Measurements from ENCODE around the gene HIVEP1. TPM values are rescaled to one million over a fixed set of nuclear protein-coding genes. Genes with fewer than 3 reads are reported as not detected.

Gene HIVEP1
- total and polyA plus RNA-seq, 2 of the 13 experiments (the other 11 are each of a cell fraction or from before 2014, with no cell fraction given) = 7.4 to 9.9 TPM

DNA sequence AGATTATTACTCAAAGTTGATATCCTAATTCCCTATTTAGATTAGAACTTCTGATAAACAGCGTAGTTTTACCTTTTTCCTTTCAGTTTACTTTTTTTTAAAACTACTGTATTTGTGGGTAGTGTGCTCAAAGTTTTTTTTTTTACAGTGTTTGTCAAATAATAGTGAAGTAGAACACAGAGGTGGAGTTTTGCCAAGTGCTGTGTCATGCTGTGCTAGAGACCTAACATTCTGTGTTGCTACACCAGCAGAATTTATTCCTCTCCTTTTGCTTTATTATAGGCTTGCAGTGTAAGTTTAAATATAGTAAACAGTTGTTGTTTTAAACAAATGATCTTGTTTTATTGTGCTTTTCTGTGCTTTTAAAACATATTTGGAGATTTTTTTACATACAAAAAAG, 125.4 kb downstream of the HIVEP1 start:
- Histone ChIP-seq H3K4me3 (replicated peaks in 1 of 3; ENCODE audit: insufficient read depth in 1 of 3, low read depth in 2 of 3, low read length in 3 of 3) (no peak overlapping the region), H2AFZ (ENCODE audit: low read length) (no peak overlapping the region), H3K4me1 (ENCODE audit: insufficient read depth, low read length) (peaks cover 14% of the 10 kb centered on the region), H3K36me3 (replicated peaks in 1 of 2; ENCODE audit: control insufficient read depth in 1 of 2, insufficient read depth in 2 of 2, low read length in 2 of 2) (peaks cover 7 to 10% of the 10 kb centered on the region in 2 experiments; a peak in 4 of 5 replicates), H3K27me3 (ENCODE audit: control insufficient read depth in 1 of 2, insufficient read depth in 2 of 2, low read length in 2 of 2) (no peaks in the 10 kb centered on the region), H3K9me3 (ENCODE audit: low read length) (no peaks in the 10 kb centered on the region), H3K79me2 (ENCODE audit: insufficient read depth, low read length) (no peaks in the 10 kb centered on the region), H4K20me1 (ENCODE audit: insufficient read depth, low read length) (no peaks in the 10 kb centered on the region), H3K4me2 (ENCODE audit: low read depth, low read length) (no peak overlapping the region), H3K9ac (ENCODE audit: insufficient read depth, low read depth, low read length) (no peak overlapping the region), H3K27ac (ENCODE audit: extremely low read length, insufficient read depth, low read length) (no peak overlapping the region)
- CTCF ChIA-PET (ENCODE audit: low intra/inter-chr PET ratio, low total read pairs) = no interaction called here
- 100% methylated on average over 1 of the region's 1 CpG for WGBS (ENCODE audit: low lambda C conversion rate)
- TF ChIP-seq TCF12 (IDR thresholded peaks at IDR 0.05) (no peak), TCF12 (CRISPR knock-in tag; IDR thresholded peaks at IDR 0.05) (no peak), NFE2L2 (IDR thresholded peaks at IDR 0.05; ENCODE audit: low read length) (peak; percentile 48; the same call in 1 of the 2 replicates), NFE2 (CRISPR knock-in tag; IDR thresholded peaks at IDR 0.05) (peak; percentile 79; the same call in 1 of the 2 replicates), SP140L (CRISPR knock-in tag; IDR thresholded peaks at IDR 0.05; ENCODE audit: borderline replicate concordance) (no peak), ZNF180 (CRISPR knock-in tag; IDR thresholded peaks at IDR 0.05; ENCODE audit: borderline replicate concordance, low read depth) (no peak), ATF5 (CRISPR knock-in tag; IDR thresholded peaks at IDR 0.05; ENCODE audit: low read depth) (no peak), ZNF331 (CRISPR knock-in tag; IDR thresholded peaks at IDR 0.05) (no peak)
- POLR2A ChIA-PET = no interaction called here
- intact Hi-C loops (cut with micrococcal nuclease; ENCODE audit: unreplicated experiment) (no loop called here), in situ Hi-C loops (cut with HindIII; ENCODE audit: extremely low pct_ligation_motif_present, low pct_unique_long_range_greater_than_20kb) (no loop called here)
- ATAC-seq = no peak
- FAIRE-seq = no peak
- no peak for DNase-seq (ENCODE audit: low spot score)
- BruUV-seq (replicated peaks) = no TSS peak

DNA sequence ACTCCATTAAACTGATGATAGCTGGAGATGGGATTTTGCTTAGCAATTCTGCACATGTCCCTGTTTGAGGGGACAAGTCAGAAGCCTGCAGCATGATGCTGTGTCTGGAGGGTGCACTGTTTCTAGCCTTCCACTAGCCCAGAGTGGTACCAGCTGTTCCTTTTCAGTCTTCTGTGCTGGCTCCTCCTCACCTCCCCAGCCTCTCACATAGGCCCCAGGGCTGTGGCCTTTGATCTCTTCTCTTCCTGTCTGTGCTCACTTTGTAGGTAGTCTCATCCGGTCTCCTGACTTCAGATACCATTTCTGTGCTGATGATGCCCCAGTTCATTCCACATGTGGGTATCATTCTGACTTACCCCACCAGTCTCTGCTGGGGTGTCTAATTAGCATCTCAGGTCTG, 126.3 kb downstream of the HIVEP1 start:
- H3K4me1 ChIP-seq (ENCODE audit: insufficient read depth, low read length) = peaks cover 14% of the 10 kb centered on the region
- no peak overlapping the region for H3K9ac ChIP-seq (ENCODE audit: insufficient read depth, low read depth, low read length)
- H3K4me2 ChIP-seq (ENCODE audit: low read depth, low read length) = no peak overlapping the region
- peak; percentile 16 for DNase-seq (ENCODE audit: low spot score)
- in situ Hi-C loops (cut with HindIII; ENCODE audit: extremely low pct_ligation_motif_present, low pct_unique_long_range_greater_than_20kb) (no loop called here), intact Hi-C loops (cut with micrococcal nuclease; ENCODE audit: unreplicated experiment) (no loop called here)
- H3K27ac ChIP-seq (ENCODE audit: extremely low read length, insufficient read depth, low read length) = no peak overlapping the region
- peaks cover 7 to 10% of the 10 kb centered on the region in 2 experiments; a peak in 4 of 5 replicates for H3K36me3 ChIP-seq (replicated peaks in 1 of 2; ENCODE audit: control insufficient read depth in 1 of 2, insufficient read depth in 2 of 2, low read length in 2 of 2)
- H2AFZ ChIP-seq (ENCODE audit: low read length) = no peak overlapping the region
- no peaks in the 10 kb centered on the region for H4K20me1 ChIP-seq (ENCODE audit: insufficient read depth, low read length)
- H3K79me2 ChIP-seq (ENCODE audit: insufficient read depth, low read length) = no peaks in the 10 kb centered on the region
- no peaks in the 10 kb centered on the region for H3K27me3 ChIP-seq (ENCODE audit: control insufficient read depth in 1 of 2, insufficient read depth in 2 of 2, low read length in 2 of 2)
- BruUV-seq (replicated peaks) = no TSS peak
- no peak overlapping the region for H3K4me3 ChIP-seq (replicated peaks in 1 of 3; ENCODE audit: insufficient read depth in 1 of 3, low read depth in 2 of 3, low read length in 3 of 3)
- ChIA-PET POLR2A (no interaction called here), CTCF (ENCODE audit: low intra/inter-chr PET ratio, low total read pairs) (no interaction called here)
- WGBS (ENCODE audit: low lambda C conversion rate) = 70% methylated on average over 1 of the region's 1 CpG
- ATAC-seq = peak; percentile 77
- no peaks in the 10 kb centered on the region for H3K9me3 ChIP-seq (ENCODE audit: low read length)
- TF ChIP-seq DNMT1 (CRISPR knock-in tag; IDR thresholded peaks at IDR 0.05) = no peak
- peak; percentile 38; the same call in 1 of the 2 replicates for TF ChIP-seq TCF7 (IDR thresholded peaks at IDR 0.05; ENCODE audit: low read depth)
- no peak for TF ChIP-seq U2AF1 (optimal IDR thresholded peaks at IDR 0.05; ENCODE audit: low read depth, low read length)
- TF ChIP-seq BCL3 (CRISPR knock-in tag; IDR thresholded peaks at IDR 0.05) = no peak
- TF ChIP-seq, protein P1, sequence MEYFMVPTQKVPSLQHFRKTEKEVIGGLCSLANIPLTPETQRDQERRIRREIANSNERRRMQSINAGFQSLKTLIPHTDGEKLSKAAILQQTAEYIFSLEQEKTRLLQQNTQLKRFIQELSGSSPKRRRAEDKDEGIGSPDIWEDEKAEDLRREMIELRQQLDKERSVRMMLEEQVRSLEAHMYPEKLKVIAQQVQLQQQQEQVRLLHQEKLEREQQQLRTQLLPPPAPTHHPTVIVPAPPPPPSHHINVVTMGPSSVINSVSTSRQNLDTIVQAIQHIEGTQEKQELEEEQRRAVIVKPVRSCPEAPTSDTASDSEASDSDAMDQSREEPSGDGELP (IDR thresholded peaks at IDR 0.05; ENCODE audit: borderline replicate concordance, low read depth) = peak; percentile 12; the same call in 1 of the 2 replicates
- no peak for TF ChIP-seq LCORL (IDR thresholded peaks at IDR 0.05)
- TF ChIP-seq LCORL (CRISPR knock-in tag; IDR thresholded peaks at IDR 0.05) = no peak
- no peak for FAIRE-seq

All from HepG2 (cell line).